Esophagus squamous epithelium (tissue), 5 donors: ENCODE measurements around the gene COG3. TPM values are rescaled to one million over a fixed set of nuclear protein-coding genes. Genes with fewer than 3 reads are reported as not detected.

Experiments
- DNase-seq: peaks from one replicate; lab custom pipeline; 2025; lab: John Stamatoyannopoulos, UW
- H3K27ac ChIP-seq, 4 donors: fragments of 200-600 bp; sonication (generic); one replicate each; pipeline ENCODE4 v1.5.1; 2016 to 2019; ENCODE audit warnings: mild to moderate bottlenecking in 1 of 4
- H3K27me3 ChIP-seq, 4 donors: fragments of 200-600 bp; sonication (generic); 1 replicate in 3 of 4; 2 replicates in 1 of 4; pipeline versions ENCODE4 v1.5.1 to v1.6.0; 2017 to 2021; ENCODE audit warnings: antibody characterized with exemption in 1 of 4
- H3K36me3 ChIP-seq, 3 donors: fragments of 200-600 bp; sonication (generic); one replicate each; pipeline ENCODE4 v1.5.1; 2016 to 2019
- H3K4me1 ChIP-seq, 3 donors: fragments of 200-600 bp; sonication (generic); one replicate each; pipeline ENCODE4 v1.5.1; 2017 to 2019
- H3K4me3 ChIP-seq, 4 donors: fragments of 200-600 bp; sonication (generic); 1 replicate in 3 of 4; 2 replicates in 1 of 4; pipeline ENCODE4 v1.5.1; 2016 to 2019; ENCODE audit warnings: mild to moderate bottlenecking in 2 of 4, moderate library complexity in 1 of 4
- H3K9me3 ChIP-seq, 3 donors: fragments of 200-600 bp; sonication (generic); one replicate each; pipeline ENCODE4 v1.5.1; 2016 to 2019
- POLR2A ChIP-seq, 4 donors: fragments of 450-650 bp; IDR thresholded peaks; one replicate each; pipeline ENCODE4 v1.6.1; 2017; ENCODE audit warnings: antibody characterized with exemption in 4 of 4, mild to moderate bottlenecking in 4 of 4, moderate library complexity in 3 of 4
- WGBS, 2 donors: methylation state at CpG; one replicate each; pipeline ENCODE4 v1.1.5; 2018; 5-methylcytosine and 5-hydroxymethylcytosine counted together
- intact Hi-C: fragments of 100-400 bp; cut with DNase I; formaldehyde crosslinking; loops from one replicate; pipeline ENCODE4 v1.15.0; 2022
- total RNA-seq, 4 donors: library from RNA; depleted of rRNA; stranded (reverse); fragments of >200 nt; gene quantifications; one replicate each; pipeline ENCODE4 v1.1.0, GENCODE V29; 2016
- TF ChIP-seq, protein P1 (sequence below), 6 experiments: fragments of 450-650 bp in 4 of 6; fragments of 200-600 bp in 2 of 6; sonication (generic) in 2 of 6; IDR thresholded peaks; one replicate each; pipeline ENCODE4 v1.5.1; 2016 to 2019; ENCODE audit warnings: antibody characterized with exemption in 6 of 6, mild to moderate bottlenecking in 4 of 6, moderate library complexity in 4 of 6
- donor health status: DM: yes; HTN: yes; CAD: no.

The COG3 gene
- total RNA-seq, 4 donors from 2014 or later, result 16.5 to 26.3 (median 21.5) TPM

DNA sequence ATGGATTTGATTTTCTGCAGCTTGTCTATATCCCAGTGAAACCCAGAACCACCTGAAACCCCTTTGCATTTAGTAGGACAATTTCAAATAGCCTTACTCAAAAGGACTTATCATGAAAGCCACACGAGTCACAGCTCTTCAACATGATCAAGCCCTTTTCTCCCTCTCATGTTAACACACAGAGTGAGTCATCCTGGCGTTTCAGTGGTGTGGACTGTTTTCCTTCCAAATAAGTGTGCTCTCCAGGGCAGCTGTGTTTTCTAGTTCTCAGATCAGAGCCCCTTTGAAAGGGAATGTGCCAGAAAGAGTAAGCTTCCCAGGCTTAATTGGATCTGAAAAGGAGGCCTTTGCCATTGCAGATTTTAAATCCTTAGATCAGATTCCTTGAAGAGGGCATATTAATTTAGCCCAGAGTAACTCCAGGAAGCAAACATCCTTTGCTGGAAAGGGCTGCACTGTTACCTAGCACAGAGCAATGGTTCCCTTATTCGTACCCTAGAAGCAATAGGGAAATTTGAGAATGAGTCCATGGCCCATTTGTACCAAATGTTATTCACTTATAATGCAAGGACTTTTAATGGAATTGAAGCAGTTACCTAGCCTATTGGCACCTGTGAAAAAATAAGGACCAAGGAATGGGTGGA, 99.5 kb downstream of the COG3 start:
- TF ChIP-seq POLR2A (IDR thresholded peaks at IDR 0.05), result no peak
- TF ChIP-seq, protein P1, sequence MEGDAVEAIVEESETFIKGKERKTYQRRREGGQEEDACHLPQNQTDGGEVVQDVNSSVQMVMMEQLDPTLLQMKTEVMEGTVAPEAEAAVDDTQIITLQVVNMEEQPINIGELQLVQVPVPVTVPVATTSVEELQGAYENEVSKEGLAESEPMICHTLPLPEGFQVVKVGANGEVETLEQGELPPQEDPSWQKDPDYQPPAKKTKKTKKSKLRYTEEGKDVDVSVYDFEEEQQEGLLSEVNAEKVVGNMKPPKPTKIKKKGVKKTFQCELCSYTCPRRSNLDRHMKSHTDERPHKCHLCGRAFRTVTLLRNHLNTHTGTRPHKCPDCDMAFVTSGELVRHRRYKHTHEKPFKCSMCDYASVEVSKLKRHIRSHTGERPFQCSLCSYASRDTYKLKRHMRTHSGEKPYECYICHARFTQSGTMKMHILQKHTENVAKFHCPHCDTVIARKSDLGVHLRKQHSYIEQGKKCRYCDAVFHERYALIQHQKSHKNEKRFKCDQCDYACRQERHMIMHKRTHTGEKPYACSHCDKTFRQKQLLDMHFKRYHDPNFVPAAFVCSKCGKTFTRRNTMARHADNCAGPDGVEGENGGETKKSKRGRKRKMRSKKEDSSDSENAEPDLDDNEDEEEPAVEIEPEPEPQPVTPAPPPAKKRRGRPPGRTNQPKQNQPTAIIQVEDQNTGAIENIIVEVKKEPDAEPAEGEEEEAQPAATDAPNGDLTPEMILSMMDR (IDR thresholded peaks at IDR 0.05), result no peak
- Histone ChIP-seq H3K36me3 (no peaks in the 10 kb centered on the region), H3K27me3 (peaks cover 0 to 6% (median 0%) of the 10 kb centered on the region in 4 donors), H3K9me3 (no peaks in the 10 kb centered on the region), H3K27ac (no peak overlapping the region), H3K4me3 (no peak overlapping the region), H3K4me1 (no peaks in the 10 kb centered on the region)
- DNase-seq, result no peak
- intact Hi-C loops, result no loop called here
- WGBS, 2 donors, result 31 to 37% methylated on average over 3 of the region's 3 CpGs

DNA sequence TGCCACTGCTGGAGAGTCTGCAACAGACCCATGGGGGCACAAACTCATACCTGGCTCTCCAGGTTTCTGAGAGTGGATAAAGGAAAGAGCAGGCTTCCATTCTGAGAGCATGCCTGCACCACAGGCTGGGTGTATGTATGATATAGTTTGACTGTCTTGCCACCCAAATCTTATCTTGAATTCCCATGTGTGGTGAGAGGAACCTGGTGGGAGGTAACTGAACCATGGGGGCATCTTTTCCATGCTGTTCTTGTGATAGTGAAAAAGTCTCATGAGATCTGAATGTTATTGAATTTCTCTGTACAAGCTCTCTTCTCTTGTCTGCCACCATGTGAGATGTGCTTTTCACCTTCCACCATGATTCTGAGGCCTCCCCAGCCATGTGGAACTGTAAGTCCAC, 100.6 kb downstream of the COG3 start:
- H3K27ac ChIP-seq, result no peak overlapping the region
- peaks cover 0 to 6% (median 0%) of the 10 kb centered on the region in 4 donors for H3K27me3 ChIP-seq
- no peak for TF ChIP-seq POLR2A (IDR thresholded peaks at IDR 0.05)
- TF ChIP-seq, protein P1 (IDR thresholded peaks at IDR 0.05), result no peak
- DNase-seq, result no peak
- intact Hi-C loops, result no loop called here
- no peaks in the 10 kb centered on the region for H3K9me3 ChIP-seq
- no peaks in the 10 kb centered on the region for H3K36me3 ChIP-seq
- H3K4me3 ChIP-seq, result no peak overlapping the region
- H3K4me1 ChIP-seq, result no peaks in the 10 kb centered on the region

DNA sequence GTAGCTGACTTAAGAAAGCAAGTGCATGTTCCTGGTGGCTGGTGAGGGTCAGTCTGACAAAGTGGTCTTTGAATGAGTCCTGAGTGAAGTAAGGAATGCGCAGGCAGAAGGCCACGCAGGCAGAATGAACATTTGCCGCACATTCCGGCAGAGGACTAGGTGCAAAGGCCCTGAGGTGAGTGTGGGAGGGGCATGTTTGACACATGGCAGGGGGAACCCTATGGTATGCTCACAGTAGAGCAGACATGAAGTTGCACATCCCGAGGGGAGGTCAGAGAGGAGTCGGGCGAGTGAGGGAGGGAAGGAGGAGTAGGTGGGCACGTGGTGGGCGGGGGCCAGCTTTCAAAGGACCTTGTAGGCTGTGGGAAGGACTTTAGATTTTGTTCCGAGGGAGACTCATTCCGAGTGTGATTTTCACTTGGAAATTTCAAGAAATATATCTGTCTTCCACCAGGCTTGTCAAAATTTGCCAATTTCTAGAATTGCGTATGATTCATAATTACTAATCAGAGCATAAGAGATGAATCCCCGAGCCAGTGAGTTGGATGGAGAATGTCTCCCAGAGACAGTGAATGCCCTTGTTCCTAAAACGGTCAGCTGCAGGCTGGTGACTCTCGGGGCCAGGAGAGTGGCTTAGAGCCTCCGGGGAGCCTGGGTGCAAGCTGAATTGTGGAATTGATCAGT, 110.5 kb downstream of the COG3 start:
- Histone ChIP-seq H3K36me3 (no peaks in the 10 kb centered on the region), H3K9me3 (no peaks in the 10 kb centered on the region), H3K4me1 (no peaks in the 10 kb centered on the region), H3K27me3 (peaks cover 0 to 34% (median 0%) of the 10 kb centered on the region in 4 donors), H3K4me3 (no peak overlapping the region), H3K27ac (no peak overlapping the region)
- intact Hi-C loops, result no loop called here
- DNase-seq, result no peak
- 66 to 85% methylated on average over 16 of the region's 16 CpGs for WGBS, 2 donors
- no peak for TF ChIP-seq POLR2A (IDR thresholded peaks at IDR 0.05)
- TF ChIP-seq, protein P1 (IDR thresholded peaks at IDR 0.05), result no peak

DNA sequence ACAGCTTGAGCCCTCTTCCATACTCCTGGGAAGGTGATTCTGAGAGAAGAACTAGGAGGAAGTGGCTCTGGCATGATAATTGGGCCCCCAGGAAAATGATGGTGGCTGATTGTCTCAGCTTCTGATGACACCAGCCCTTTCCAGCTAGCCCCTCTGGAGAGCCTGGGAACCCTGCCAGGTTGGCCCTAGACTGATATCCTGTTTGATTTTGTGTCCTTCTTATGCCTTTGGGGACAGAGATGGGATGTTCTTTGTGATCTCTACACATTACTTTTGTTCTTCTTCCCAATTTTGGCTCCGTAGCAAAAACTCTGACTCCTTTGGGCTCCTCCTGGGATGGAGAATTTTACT, 111.1 kb downstream of the COG3 start:
- no peaks in the 10 kb centered on the region for H3K9me3 ChIP-seq
- no peaks in the 10 kb centered on the region for H3K4me1 ChIP-seq
- no peak for DNase-seq
- TF ChIP-seq POLR2A (IDR thresholded peaks at IDR 0.05), result no peak
- TF ChIP-seq, protein P1 (IDR thresholded peaks at IDR 0.05), result no peak
- H3K27me3 ChIP-seq, result peaks cover 0 to 31% (median 0%) of the 10 kb centered on the region in 4 donors
- no peak overlapping the region for H3K4me3 ChIP-seq
- H3K27ac ChIP-seq, result no peak overlapping the region
- H3K36me3 ChIP-seq, result no peaks in the 10 kb centered on the region
- intact Hi-C loops, result no loop called here
- WGBS, 2 donors, result 82% methylated on average over 1 of the region's 1 CpG

DNA sequence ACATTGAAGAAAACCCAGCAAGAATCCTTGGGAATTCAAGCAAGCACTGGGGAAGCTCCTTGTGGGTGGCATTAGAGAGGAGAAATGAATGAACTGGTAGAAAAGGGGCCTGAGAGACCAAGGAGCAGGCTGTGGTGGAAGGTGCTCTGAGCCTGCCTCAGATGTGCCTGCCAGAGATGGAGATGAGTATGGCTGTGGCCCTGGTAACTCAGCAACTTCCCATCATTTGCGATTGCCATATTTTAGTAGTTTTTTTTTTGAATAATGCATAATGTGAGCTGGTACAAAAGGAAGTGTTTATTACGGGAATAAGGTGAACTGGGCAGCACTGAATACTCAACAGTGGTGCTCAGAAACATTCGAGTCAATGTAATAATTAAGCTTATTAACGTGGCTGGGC, 111.7 kb downstream of the COG3 start:
- WGBS, 2 donors, result 71 to 84% methylated on average over 4 of the region's 4 CpGs
- no peaks in the 10 kb centered on the region for H3K4me1 ChIP-seq
- H3K36me3 ChIP-seq, result no peaks in the 10 kb centered on the region
- no peak overlapping the region for H3K27ac ChIP-seq
- no peak overlapping the region for H3K4me3 ChIP-seq
- no peaks in the 10 kb centered on the region for H3K9me3 ChIP-seq
- peaks cover 0 to 24% (median 0%) of the 10 kb centered on the region in 4 donors for H3K27me3 ChIP-seq
- no peak for TF ChIP-seq POLR2A (IDR thresholded peaks at IDR 0.05)
- TF ChIP-seq, protein P1 (IDR thresholded peaks at IDR 0.05), result no peak
- no peak for DNase-seq
- intact Hi-C loops, result no loop called here
